ENCODE results near the gene CHTF18. TPM values are rescaled to one million over a fixed set of nuclear protein-coding genes. Genes with fewer than 3 reads are reported as not detected.
"Not testable (repeated sequence)": the region's sequence is repeated elsewhere in the genome, so short reads cannot be mapped to it uniquely, and the experiment has no call there.

CHTF18 gene
- total RNA-seq, 1 experiment from 2014 or later: 102 TPM

DNA sequence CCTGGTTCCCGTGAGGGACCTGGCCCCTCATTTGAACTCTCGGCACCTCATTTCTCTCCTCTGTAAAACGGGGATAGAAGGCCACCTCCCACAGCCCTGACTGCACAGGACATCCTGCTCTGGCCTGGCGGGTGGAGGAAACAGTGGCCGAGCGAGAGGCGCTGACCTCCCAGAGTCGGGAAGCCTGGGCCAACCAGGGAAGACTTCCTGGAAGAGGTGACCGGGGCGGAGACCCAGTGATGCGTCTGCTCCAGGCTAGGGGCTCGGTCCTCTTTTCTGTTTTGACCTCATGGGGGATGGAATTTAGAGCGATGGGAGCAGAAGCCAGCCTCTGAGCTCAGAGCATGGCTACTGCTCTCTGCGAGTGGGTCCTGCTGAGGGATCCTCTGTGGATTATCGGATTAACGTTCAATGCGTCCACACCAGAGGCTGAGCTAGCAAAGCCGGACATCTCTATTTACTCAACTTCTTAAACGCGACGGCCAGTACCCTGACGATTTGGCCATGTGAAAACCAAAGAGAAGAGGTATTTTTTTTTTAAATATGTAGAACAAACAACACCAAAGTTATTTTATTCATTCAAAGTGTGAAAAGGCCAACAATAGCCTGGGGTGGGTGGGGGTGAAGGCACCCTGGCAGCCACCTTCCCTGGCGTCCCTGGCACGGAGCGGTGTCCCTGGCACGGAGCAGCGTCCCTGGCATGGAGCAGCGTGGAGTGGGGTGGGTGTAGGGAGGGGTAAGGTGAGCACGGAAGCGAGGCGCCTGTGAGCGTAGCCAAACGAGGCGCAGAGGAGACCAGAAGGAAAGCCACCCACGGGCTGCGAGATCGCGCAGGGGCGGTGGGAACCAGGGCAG, 37.0 kb upstream of the CHTF18 start:
- Mint-ChIP-seq H3K27me3 (ENCODE audit: insufficient read depth, unreplicated experiment) (no peaks in the 10 kb centered on the region), H3K4me1 (ENCODE audit: low read depth, unreplicated experiment) (peaks cover 7% of the 10 kb centered on the region), H3K4me3 (ENCODE audit: unreplicated experiment) (no peak overlapping the region), H3K9me3 (ENCODE audit: unreplicated experiment) (no peaks in the 10 kb centered on the region), H3K36me3 (ENCODE audit: insufficient read depth, unreplicated experiment) (peaks cover 4% of the 10 kb centered on the region), H3K27ac (ENCODE audit: unreplicated experiment) (peak overlapping the region; percentile 27)
- intact Hi-C loops (cut with micrococcal nuclease; ENCODE audit: unreplicated experiment): no loop called here
- BruUV-seq (replicated peaks): no TSS peak
- peaks cover 6% of the 10 kb centered on the region for H3K4me1 ChIP-seq
- H3K27me3 ChIP-seq (replicated peaks; ENCODE audit: control insufficient read depth, insufficient read depth, low read length): no peaks in the 10 kb centered on the region
- H3K4me3 ChIP-seq (ENCODE audit: low read depth, low read length): no peak overlapping the region
- no peaks in the 10 kb centered on the region for H3K36me3 ChIP-seq (ENCODE audit: control insufficient read depth, insufficient read depth, low read length)
- H3K9me3 ChIP-seq: no peaks in the 10 kb centered on the region
- ChIA-PET CTCF (no interaction called here), POLR2A (interaction anchor here (1.0 kb wide), 1 partner anchor 30 kb away, joined by 3 read pairs; the partner anchor contains the start of gene ANTKMT)
- no peak for DNase-seq
- TF ChIP-seq, protein P1, sequence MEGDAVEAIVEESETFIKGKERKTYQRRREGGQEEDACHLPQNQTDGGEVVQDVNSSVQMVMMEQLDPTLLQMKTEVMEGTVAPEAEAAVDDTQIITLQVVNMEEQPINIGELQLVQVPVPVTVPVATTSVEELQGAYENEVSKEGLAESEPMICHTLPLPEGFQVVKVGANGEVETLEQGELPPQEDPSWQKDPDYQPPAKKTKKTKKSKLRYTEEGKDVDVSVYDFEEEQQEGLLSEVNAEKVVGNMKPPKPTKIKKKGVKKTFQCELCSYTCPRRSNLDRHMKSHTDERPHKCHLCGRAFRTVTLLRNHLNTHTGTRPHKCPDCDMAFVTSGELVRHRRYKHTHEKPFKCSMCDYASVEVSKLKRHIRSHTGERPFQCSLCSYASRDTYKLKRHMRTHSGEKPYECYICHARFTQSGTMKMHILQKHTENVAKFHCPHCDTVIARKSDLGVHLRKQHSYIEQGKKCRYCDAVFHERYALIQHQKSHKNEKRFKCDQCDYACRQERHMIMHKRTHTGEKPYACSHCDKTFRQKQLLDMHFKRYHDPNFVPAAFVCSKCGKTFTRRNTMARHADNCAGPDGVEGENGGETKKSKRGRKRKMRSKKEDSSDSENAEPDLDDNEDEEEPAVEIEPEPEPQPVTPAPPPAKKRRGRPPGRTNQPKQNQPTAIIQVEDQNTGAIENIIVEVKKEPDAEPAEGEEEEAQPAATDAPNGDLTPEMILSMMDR (IDR thresholded peaks at IDR 0.05; ENCODE audit: insufficient read depth in 1 of 2, low read depth in 1 of 2, low read length in 1 of 2, severe bottlenecking in 1 of 2, unreplicated experiment in 1 of 2): no peak

DNA sequence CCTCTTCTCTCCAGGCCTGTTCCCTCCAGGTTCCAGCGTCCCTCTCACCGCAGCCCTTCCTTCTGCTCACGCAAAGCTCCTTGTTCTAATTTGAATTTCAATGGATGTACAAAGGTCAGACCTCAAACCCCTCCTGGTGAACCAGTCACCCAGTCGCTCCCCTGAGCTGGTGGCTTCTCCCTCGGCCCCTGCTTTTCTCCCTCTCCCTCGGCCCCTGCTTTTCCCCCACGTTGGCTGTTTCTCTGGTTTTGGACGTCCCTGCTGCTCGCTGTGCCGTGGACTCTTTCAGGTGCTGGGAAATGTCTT, 36.5 kb upstream of the CHTF18 start:
- H3K27me3 ChIP-seq (replicated peaks; ENCODE audit: control insufficient read depth, insufficient read depth, low read length): no peaks in the 10 kb centered on the region
- CTCF ChIA-PET: no interaction called here
- intact Hi-C loops (cut with micrococcal nuclease; ENCODE audit: unreplicated experiment): no loop called here
- POLR2A ChIA-PET: interaction anchor here (1.0 kb wide), 1 partner anchor 31 kb away, joined by 3 read pairs; the partner anchor contains the start of gene ANTKMT
- BruUV-seq (replicated peaks): no TSS peak
- no peaks in the 10 kb centered on the region for H3K27me3 Mint-ChIP-seq (ENCODE audit: insufficient read depth, unreplicated experiment)
- DNase-seq: no peak
- TF ChIP-seq, protein P1 (IDR thresholded peaks at IDR 0.05; ENCODE audit: insufficient read depth in 1 of 2, low read depth in 1 of 2, low read length in 1 of 2, severe bottlenecking in 1 of 2, unreplicated experiment in 1 of 2): no peak
- H3K27ac Mint-ChIP-seq (ENCODE audit: unreplicated experiment): peak overlapping the region; percentile 27
- H3K4me3 ChIP-seq (ENCODE audit: low read depth, low read length): no peak overlapping the region
- peaks cover 4% of the 10 kb centered on the region for H3K36me3 Mint-ChIP-seq (ENCODE audit: insufficient read depth, unreplicated experiment)
- peaks cover 6% of the 10 kb centered on the region for H3K4me1 ChIP-seq
- H3K9me3 Mint-ChIP-seq (ENCODE audit: unreplicated experiment): no peaks in the 10 kb centered on the region
- no peaks in the 10 kb centered on the region for H3K9me3 ChIP-seq
- H3K36me3 ChIP-seq (ENCODE audit: control insufficient read depth, insufficient read depth, low read length): no peaks in the 10 kb centered on the region
- peak overlapping the region; percentile 3 for H3K4me3 Mint-ChIP-seq (ENCODE audit: unreplicated experiment)
- peaks cover 7% of the 10 kb centered on the region for H3K4me1 Mint-ChIP-seq (ENCODE audit: low read depth, unreplicated experiment)

DNA sequence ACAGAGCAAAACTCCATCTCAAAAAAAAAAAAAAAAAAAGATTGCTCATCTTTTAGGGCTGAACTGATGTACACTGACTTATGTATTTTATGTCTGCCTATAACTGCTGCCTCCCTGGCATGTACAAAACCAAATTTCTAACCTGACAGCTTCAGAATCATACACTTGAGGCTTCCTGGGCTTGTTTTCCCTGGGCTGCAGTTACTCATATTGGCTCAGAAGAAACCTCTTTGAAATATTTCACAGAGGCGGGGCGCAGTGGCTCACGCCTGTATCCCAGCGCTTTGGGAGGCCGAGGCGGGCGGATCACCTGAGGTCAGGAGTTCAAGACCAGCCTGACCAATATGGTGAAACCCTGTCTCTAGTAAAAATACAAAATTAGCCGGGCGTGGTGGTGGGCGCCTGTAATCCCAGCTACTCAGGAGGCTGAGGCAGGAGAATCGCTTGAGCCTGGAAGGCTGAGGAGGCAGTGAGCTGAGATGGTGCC, 34.3 kb upstream of the CHTF18 start:
- H3K4me3 Mint-ChIP-seq (ENCODE audit: unreplicated experiment); H3K27me3 ChIP-seq (replicated peaks; ENCODE audit: control insufficient read depth, insufficient read depth, low read length); H3K27me3 Mint-ChIP-seq (ENCODE audit: insufficient read depth, unreplicated experiment); BruUV-seq (replicated peaks); H3K9me3 ChIP-seq; H3K4me1 Mint-ChIP-seq (ENCODE audit: low read depth, unreplicated experiment); H3K36me3 Mint-ChIP-seq (ENCODE audit: insufficient read depth, unreplicated experiment); H3K27ac Mint-ChIP-seq (ENCODE audit: unreplicated experiment); H3K4me3 ChIP-seq (ENCODE audit: low read depth, low read length); DNase-seq; POLR2A ChIA-PET; H3K36me3 ChIP-seq (ENCODE audit: control insufficient read depth, insufficient read depth, low read length); intact Hi-C loops (cut with micrococcal nuclease; ENCODE audit: unreplicated experiment); H3K4me1 ChIP-seq; H3K9me3 Mint-ChIP-seq (ENCODE audit: unreplicated experiment): not testable (repeated sequence)
- CTCF ChIA-PET: interaction anchor here (0.7 kb wide), 1 partner anchor 14 kb away, joined by 6 read pairs; the partner anchor contains the start of gene CIAO3
